ENCODE measurements around the gene RPL13. TPM values are rescaled to one million over a fixed set of nuclear protein-coding genes. Genes with fewer than 3 reads are reported as not detected.
"Not testable (repeated sequence)": the region's sequence is repeated elsewhere in the genome, so short reads cannot be mapped to it uniquely, and the experiment has no call there.

RPL13 gene
- total RNA-seq, 1 experiment from 2014 or later = 2,846 TPM

DNA sequence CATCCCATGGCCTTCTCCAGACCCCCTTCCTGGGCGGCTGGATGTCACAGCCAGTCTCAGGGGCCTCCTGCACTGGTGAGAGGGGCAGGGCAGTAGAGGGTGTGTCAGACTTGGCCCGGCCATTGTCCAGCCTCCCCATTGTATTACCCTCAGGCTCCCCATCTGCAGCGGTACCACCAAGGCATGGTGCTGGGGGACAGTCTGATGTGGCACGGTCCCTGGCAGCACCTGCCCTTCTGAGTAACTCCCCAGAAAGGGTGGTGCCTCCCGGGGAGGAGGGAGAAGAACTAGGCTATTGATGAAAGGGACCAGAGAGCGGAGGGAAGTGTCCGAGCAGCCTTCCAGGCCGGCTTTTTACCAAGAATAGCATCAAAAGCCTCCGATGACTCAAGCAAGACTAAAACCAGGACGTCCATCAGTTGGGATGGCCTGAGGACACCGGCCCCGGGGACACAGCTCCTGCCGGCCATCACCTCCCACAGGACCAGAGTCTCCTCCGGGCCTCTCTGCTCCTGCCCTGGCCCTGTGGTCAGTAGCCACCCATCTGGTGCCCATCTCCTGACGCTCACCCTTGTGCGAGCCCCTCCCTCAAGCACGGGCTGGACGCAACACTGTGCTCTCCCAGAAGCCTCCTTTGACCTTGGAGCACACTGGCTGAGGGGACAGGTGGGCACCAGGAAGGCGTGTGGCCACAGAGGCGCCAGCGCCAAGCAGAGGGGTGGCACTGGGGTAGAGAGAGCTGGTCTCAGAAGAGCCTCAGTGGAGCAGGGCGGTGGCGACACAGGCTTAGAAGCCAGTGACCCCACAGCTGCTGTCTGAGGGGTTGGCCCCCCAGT, 9.2 kb downstream of the RPL13 start:
- Mint-ChIP-seq H3K9me3 (ENCODE audit: unreplicated experiment) (no peaks in the 10 kb centered on the region), H3K4me1 (ENCODE audit: low read depth, unreplicated experiment) (peaks cover 24% of the 10 kb centered on the region), H3K27ac (ENCODE audit: unreplicated experiment) (no peak overlapping the region), H3K36me3 (ENCODE audit: insufficient read depth, unreplicated experiment) (peaks cover 65% of the 10 kb centered on the region), H3K27me3 (ENCODE audit: insufficient read depth, unreplicated experiment) (no peaks in the 10 kb centered on the region), H3K4me3 (ENCODE audit: unreplicated experiment) (no peak overlapping the region)
- no peaks in the 10 kb centered on the region for H3K9me3 ChIP-seq
- no peak for DNase-seq
- TF ChIP-seq, protein P1, sequence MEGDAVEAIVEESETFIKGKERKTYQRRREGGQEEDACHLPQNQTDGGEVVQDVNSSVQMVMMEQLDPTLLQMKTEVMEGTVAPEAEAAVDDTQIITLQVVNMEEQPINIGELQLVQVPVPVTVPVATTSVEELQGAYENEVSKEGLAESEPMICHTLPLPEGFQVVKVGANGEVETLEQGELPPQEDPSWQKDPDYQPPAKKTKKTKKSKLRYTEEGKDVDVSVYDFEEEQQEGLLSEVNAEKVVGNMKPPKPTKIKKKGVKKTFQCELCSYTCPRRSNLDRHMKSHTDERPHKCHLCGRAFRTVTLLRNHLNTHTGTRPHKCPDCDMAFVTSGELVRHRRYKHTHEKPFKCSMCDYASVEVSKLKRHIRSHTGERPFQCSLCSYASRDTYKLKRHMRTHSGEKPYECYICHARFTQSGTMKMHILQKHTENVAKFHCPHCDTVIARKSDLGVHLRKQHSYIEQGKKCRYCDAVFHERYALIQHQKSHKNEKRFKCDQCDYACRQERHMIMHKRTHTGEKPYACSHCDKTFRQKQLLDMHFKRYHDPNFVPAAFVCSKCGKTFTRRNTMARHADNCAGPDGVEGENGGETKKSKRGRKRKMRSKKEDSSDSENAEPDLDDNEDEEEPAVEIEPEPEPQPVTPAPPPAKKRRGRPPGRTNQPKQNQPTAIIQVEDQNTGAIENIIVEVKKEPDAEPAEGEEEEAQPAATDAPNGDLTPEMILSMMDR (IDR thresholded peaks at IDR 0.05; ENCODE audit: insufficient read depth in 1 of 2, low read depth in 1 of 2, low read length in 1 of 2, severe bottlenecking in 1 of 2, unreplicated experiment in 1 of 2) = no peak
- H3K4me1 ChIP-seq = peaks cover 24% of the 10 kb centered on the region
- intact Hi-C loops (cut with micrococcal nuclease; ENCODE audit: unreplicated experiment) = no loop called here
- no peaks in the 10 kb centered on the region for H3K27me3 ChIP-seq (replicated peaks; ENCODE audit: control insufficient read depth, insufficient read depth, low read length)
- ChIA-PET POLR2A (no interaction called here), CTCF (no interaction called here)
- no peak overlapping the region for H3K4me3 ChIP-seq (ENCODE audit: low read depth, low read length)
- BruUV-seq (replicated peaks) = no TSS peak
- no peaks in the 10 kb centered on the region for H3K36me3 ChIP-seq (ENCODE audit: control insufficient read depth, insufficient read depth, low read length)

DNA sequence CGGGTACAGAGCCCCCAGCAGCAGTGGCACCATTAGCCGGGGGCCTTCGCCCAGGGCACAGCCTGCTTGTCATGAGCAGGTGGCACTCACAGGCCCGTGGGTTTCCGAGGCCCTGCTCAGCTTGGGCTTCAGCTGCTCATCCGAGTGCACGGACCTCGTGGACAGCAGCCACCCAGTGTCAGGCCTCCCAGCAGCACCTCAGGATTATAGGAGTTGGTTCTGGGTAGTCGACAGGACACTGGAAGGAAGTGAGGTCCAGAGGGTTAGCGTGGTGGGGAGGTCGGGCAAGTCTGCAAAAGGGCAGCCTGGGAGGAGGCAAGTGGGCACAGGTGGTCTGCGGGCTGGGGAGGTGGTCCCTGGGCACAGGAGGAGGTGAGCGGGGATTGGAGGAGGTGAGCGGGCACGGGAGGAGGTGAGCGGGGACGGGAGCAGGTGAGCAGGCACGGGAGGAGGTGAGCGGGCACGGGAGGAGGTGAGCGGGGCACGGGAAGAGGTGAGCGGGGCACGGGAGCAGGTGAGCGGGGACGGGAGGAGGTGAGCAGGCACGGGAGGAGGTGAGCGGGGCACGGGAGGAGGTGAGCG, 10.0 kb downstream of the RPL13 start:
- no TSS peak for BruUV-seq (replicated peaks)
- POLR2A ChIA-PET = no interaction called here
- Mint-ChIP-seq H3K36me3 (ENCODE audit: insufficient read depth, unreplicated experiment) (peaks cover 58% of the 10 kb centered on the region), H3K9me3 (ENCODE audit: unreplicated experiment) (no peaks in the 10 kb centered on the region), H3K27ac (ENCODE audit: unreplicated experiment) (no peak overlapping the region), H3K4me3 (ENCODE audit: unreplicated experiment) (no peak overlapping the region), H3K4me1 (ENCODE audit: low read depth, unreplicated experiment) (peaks cover 17% of the 10 kb centered on the region), H3K27me3 (ENCODE audit: insufficient read depth, unreplicated experiment) (no peaks in the 10 kb centered on the region)
- peaks cover 27% of the 10 kb centered on the region for H3K4me1 ChIP-seq
- H3K36me3 ChIP-seq (ENCODE audit: control insufficient read depth, insufficient read depth, low read length) = no peaks in the 10 kb centered on the region
- H3K4me3 ChIP-seq (ENCODE audit: low read depth, low read length) = no peak overlapping the region
- no peak for DNase-seq
- intact Hi-C loops (cut with micrococcal nuclease; ENCODE audit: unreplicated experiment) = no loop called here
- CTCF ChIA-PET = no interaction called here
- TF ChIP-seq, protein P1 (IDR thresholded peaks at IDR 0.05; ENCODE audit: insufficient read depth in 1 of 2, low read depth in 1 of 2, low read length in 1 of 2, severe bottlenecking in 1 of 2, unreplicated experiment in 1 of 2) = no peak
- no peaks in the 10 kb centered on the region for H3K27me3 ChIP-seq (replicated peaks; ENCODE audit: control insufficient read depth, insufficient read depth, low read length)
- no peaks in the 10 kb centered on the region for H3K9me3 ChIP-seq

DNA sequence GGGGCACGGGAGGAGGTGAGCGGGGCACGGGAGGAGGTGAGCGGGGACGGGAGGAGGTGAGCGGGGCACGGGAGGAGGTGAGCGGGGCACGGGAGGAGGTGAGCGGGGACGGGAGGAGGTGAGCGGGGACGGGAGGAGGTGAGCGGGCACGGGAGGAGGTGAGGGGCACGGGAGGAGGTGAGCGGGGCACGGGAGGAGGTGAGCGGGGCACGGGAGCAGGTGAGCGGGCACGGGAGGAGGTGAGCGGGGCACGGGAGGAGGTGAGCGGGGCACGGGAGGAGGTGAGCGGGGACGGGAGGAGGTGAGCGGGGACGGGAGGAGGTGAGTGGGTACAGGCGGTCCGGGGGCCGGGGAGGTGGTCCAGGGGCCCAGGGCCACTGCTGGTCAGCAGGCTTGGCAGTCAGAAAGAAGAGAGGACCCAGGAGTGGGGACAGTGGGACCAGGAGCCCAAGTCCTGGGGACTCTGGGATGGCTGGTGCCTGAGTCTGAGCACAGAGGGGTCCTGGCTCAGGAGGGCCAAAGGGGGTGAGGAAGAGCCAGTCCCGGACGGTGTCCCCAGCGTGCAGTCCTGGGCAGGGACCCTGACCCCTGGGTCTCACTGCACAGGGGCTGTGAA, 10.6 kb downstream of the RPL13 start:
- intact Hi-C loops (cut with micrococcal nuclease; ENCODE audit: unreplicated experiment); H3K4me3 Mint-ChIP-seq (ENCODE audit: unreplicated experiment); H3K27ac Mint-ChIP-seq (ENCODE audit: unreplicated experiment); BruUV-seq (replicated peaks); CTCF ChIA-PET; H3K27me3 Mint-ChIP-seq (ENCODE audit: insufficient read depth, unreplicated experiment); H3K9me3 Mint-ChIP-seq (ENCODE audit: unreplicated experiment); DNase-seq; POLR2A ChIA-PET; H3K36me3 ChIP-seq (ENCODE audit: control insufficient read depth, insufficient read depth, low read length); H3K27me3 ChIP-seq (replicated peaks; ENCODE audit: control insufficient read depth, insufficient read depth, low read length); H3K4me3 ChIP-seq (ENCODE audit: low read depth, low read length); H3K9me3 ChIP-seq: not testable (repeated sequence)
- Mint-ChIP-seq H3K4me1 (ENCODE audit: low read depth, unreplicated experiment) (peaks cover 14% of the 10 kb centered on the region), H3K36me3 (ENCODE audit: insufficient read depth, unreplicated experiment) (peaks cover 51% of the 10 kb centered on the region)
- H3K4me1 ChIP-seq = peaks cover 27% of the 10 kb centered on the region
